GM10266 (cell line): ENCODE data around the gene UTP4.
"Not testable (repeated sequence)": the region's sequence is repeated elsewhere in the genome, so short reads cannot be mapped to it uniquely, and the experiment has no call there.

Experiments used
- DNase-seq: peaks from one replicate; pipeline ENCODE4 v3.0.0; 2012; ENCODE audit errors: extremely low spot score
- TF ChIP-seq, protein P1 (sequence below): IDR thresholded peaks from 2 replicates; pipeline ENCODE4 v1.5.1; 2012; ENCODE audit warnings: mild to moderate bottlenecking, low read depth; ENCODE audit not compliant: control insufficient read depth, insufficient read depth; ENCODE audit errors: missing control alignments

The UTP4 gene

DNA sequence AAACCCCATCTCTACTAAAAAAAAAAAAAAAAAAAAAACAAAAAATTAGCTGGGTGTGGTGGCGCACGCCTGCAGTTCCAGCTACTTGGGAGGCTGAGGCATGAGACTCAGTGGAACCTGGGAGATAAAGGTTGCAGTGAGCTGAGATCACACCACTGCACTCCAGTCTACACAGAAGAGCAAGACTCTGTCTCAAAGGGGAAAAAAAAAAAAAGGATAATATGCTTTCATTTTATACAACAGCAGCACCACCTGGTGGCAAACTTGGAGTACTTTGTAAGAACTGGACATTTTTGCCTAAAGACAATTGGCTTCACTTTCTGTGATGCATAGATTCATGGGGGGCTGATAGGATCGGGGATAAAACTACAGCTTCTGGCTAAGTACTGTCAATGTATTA, 8.5 kb upstream of the UTP4 start:
- TF ChIP-seq, protein P1, sequence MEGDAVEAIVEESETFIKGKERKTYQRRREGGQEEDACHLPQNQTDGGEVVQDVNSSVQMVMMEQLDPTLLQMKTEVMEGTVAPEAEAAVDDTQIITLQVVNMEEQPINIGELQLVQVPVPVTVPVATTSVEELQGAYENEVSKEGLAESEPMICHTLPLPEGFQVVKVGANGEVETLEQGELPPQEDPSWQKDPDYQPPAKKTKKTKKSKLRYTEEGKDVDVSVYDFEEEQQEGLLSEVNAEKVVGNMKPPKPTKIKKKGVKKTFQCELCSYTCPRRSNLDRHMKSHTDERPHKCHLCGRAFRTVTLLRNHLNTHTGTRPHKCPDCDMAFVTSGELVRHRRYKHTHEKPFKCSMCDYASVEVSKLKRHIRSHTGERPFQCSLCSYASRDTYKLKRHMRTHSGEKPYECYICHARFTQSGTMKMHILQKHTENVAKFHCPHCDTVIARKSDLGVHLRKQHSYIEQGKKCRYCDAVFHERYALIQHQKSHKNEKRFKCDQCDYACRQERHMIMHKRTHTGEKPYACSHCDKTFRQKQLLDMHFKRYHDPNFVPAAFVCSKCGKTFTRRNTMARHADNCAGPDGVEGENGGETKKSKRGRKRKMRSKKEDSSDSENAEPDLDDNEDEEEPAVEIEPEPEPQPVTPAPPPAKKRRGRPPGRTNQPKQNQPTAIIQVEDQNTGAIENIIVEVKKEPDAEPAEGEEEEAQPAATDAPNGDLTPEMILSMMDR, result peak; percentile 60
- DNase-seq, result peak; percentile 62

DNA sequence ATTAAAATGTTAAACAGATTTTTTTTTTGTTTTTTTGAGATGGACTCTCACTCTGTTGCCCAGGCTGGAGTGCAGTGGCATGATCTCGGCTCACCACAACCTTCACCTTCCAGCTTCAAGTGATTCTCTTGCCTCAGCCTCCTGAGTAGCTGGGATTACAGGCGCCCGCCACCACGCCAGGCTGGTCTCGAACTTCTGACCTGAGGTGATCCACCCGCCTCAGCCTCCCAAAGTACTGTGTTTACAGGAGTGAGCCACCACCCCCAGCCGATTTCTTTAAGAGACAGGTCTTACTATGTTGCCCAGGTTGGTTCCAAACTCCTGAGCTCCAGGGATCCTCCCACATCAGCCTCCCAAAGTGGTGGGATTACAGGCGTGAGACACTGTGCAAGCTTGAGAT, 8.0 kb upstream of the UTP4 start:
- DNase-seq, result not testable (repeated sequence)

DNA sequence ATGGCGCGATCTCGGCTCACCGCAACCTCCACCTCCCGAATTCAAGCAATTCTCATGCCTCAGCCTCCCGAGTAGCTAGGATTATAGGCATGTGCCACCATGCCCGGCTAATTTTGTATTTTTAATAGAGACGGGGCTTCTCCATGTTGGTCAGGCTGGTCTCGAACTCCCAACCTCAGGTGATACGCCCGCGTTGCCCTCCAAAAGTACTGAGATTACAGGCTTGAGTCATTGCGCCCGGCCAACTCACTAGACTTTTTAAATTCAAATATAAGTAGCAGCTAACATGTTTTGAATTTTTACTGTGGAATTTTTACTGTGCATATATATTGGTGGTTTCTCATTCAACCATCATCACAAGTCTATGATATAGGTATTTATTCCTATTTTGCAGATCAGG, 7.5 kb upstream of the UTP4 start:
- not testable (repeated sequence) for DNase-seq

- TF ChIP-seq, protein P1, result no peak
- DNase-seq, result no peak
Observed at GRCh38 chr16:69126221-69126620, 6.2 kb upstream of the UTP4 start.

- DNase-seq, result not testable (repeated sequence)
Observed at GRCh38 chr16:69126801-69127200, 5.6 kb upstream of the UTP4 start.

GRCh38 chr16:69127966-69128510, 4.4 kb upstream of the UTP4 start:
- DNase-seq, result no peak
- TF ChIP-seq, protein P1, result no peak

- DNase-seq, result no peak
- TF ChIP-seq, protein P1, result no peak
Observed at GRCh38 chr16:69130461-69130860, 2.0 kb upstream of the UTP4 start.

DNA sequence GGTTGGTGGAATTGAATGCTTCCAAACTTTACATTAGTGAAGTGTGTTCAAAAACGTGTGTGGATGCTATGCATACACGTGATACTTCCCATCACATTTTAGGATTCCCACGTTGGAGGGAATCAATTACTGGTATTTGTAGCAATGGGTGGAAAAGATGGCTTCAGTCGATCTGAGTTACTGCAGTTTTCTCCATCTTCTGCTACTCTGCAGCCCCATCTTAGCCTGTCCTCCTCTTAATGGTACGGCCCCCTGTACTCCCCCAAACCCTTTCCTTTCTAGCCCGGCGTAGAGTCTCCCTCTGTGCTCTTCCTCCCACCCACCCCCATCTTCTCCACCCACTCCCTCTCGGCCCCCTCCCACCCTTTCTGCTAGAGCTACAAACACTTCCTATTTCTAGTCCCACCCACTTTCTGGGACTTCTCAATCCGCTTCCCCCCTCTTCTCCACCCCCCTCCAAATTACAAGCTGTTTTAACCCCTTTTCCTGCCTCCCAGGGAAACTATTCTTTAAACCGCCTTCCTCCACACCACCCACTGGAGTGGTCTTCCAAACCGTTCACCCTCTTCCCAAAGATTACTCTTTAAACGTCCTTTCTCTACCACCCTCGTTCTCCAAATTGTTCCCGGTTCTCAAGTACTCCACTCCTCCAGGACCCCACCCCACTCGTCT, 1.1 kb upstream of the UTP4 start:
- TF ChIP-seq, protein P1, result no peak
- DNase-seq, result peak; percentile 54

- TF ChIP-seq, protein P1, result no peak
- DNase-seq, result peak; percentile 95
Observed at GRCh38 chr16:69131839-69132423, 518 bp upstream of the UTP4 start.
